ENCODE data around the gene SH3TC1.

The SH3TC1 gene

GRCh38 chr4:8280158-8280875, 81.2 kb downstream of the SH3TC1 start:
- no peak for DNase-seq

DNA sequence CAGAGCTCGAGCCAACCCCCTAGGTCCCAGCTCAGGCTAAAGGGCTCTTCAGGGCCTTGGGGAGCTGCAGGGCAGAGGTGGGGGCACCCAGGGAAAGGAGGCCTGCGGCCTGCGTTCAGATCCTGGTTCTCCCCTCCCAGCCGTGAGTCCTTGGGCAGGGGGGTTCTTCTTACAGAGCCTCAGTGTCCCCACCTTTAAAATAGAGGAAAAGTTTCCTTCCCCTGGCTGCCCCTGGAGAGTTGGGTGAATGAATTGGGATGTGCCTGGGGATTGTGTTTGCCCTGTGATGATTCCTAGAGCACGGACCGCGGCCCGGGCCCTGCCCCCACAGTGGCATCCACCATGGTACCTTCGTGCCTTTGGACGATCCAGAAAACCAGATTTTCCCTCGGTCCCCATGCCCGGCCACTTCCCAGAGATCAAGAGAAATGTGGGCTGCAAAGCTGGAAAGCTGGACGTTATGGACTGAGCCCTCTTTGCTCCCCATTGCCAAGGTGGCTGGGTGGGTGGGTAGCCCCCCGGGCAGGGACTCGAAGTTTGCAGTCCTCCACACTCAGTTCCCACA, 81.9 kb downstream of the SH3TC1 start:
- no peak for DNase-seq

- peak; percentile 37 for DNase-seq
These were observed 82.5 kb downstream of the SH3TC1 start for GRCh38 chr4:8281519-8282133.

GRCh38 chr4:8282134-8282641, 83.1 kb downstream of the SH3TC1 start:
- DNase-seq = no peak

DNA sequence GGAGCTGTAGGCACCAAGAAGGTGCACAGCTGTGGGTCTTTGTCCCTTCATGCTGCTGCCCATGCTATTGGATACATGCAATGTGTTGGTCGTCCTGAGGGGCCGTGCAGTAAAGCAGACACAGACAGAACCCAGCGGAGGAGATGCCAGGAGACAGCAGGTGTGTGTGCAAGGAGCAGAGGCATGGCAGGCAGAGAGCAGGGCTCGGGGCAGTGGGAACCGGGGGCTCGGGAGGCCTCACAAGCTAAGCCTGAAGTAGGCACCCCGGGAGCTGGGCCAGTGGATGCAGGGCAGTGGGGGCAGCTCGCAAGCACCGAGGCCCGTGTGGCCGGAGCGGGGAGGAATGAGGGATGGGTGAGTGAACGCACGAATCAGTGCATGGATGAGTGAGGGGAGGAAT, 83.7 kb downstream of the SH3TC1 start:
- no peak for DNase-seq

DNA sequence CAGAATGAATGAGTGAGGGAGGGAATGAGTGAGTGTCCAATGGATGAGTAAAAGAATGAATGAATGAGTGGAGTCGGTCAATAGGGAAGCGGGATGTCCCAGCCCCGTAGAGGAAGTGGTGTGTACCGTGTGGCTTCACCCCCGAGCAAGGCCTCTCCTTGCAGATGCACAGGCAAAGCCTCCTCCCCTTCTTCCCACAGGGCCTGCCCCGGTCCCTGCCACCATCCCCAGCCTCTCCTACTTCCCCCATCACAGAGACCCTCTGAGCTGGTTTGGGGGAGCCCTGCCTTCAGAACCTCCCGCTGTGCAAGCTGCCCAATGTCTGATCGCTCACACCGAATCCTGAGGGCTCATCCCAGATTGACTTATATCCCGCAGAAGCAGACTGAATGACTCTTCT, 84.1 kb downstream of the SH3TC1 start:
- DNase-seq = no peak

DNA sequence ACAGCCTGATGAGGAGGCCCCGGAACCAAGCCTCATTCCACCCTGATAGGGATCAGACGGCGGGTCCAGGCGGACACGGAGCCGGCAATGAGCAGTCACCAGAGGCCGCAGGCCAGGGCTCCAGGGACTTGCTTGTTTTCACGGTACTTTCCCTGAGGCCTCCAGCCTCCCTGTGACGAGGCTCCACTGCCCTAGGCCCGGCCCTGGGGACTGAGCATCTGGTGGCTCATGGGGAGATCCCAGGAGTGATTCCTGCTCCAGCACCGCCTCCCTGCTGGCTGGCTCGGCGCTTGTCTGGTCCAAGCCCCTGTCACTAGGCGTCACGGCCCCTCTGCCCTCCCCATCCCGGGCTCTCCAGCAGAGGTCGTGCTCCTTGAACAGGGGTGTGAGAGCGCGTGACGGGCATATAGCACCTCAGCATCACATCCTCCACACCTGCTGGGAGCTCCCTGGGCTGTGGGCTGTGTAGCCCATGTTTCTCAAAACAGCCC, 84.6 kb downstream of the SH3TC1 start:
- no peak for DNase-seq

DNA sequence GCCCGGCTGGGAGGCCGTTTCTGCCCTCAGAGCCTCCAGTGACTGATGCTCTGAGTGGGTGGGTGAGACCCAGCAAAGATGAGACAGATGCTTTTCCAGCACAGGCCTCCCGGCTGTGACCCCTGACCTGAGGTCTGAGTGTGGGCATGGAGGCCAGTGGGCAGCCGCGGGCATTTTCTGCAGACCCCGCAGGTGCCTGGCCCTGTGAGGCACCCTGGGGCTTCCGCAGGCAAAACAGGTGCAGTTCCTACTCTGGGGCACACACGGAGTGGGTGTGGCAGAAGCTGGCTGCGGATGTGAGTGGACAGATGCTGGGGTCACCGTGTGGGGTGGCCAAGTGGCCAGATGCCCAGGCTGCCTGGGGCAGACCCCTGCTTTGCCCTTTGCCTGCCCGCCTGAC, 85.3 kb downstream of the SH3TC1 start:
- DNase-seq = no peak

- no peak for DNase-seq
These were observed 86.3 kb downstream of the SH3TC1 start for GRCh38 chr4:8285143-8285975.

- DNase-seq = no peak
These were observed 87.1 kb downstream of the SH3TC1 start for GRCh38 chr4:8285976-8286718.

DNA sequence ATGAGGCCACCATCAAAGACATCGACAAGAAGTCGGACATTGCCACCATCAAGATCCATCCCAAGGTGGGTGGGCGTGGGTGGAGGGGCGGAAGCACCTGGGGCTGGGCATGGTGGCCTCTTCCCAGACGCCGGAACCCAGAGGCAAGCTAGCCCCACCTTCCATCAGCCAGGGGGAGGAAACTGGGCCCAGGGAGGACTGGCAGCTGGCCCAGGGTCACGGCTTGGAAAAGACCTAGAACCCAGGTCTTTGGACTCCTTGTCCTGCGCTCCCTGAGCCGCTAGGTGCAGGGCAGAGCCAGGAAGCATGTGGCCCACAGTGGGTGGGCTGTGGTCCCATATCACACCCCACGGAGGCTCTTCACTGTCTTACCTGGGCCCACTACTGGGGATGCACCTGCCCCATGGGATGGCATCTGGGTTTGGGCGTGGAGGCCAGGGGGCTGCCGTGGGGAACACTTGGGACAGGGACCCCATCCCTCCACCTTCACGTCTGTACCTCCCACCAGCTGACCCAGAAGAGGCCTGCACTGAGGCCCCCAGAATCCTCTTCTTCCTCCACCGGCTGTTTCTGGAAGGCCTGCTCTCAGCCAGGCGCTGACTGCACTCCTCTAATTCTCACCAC, 87.7 kb downstream of the SH3TC1 start:
- DNase-seq = no peak

DNA sequence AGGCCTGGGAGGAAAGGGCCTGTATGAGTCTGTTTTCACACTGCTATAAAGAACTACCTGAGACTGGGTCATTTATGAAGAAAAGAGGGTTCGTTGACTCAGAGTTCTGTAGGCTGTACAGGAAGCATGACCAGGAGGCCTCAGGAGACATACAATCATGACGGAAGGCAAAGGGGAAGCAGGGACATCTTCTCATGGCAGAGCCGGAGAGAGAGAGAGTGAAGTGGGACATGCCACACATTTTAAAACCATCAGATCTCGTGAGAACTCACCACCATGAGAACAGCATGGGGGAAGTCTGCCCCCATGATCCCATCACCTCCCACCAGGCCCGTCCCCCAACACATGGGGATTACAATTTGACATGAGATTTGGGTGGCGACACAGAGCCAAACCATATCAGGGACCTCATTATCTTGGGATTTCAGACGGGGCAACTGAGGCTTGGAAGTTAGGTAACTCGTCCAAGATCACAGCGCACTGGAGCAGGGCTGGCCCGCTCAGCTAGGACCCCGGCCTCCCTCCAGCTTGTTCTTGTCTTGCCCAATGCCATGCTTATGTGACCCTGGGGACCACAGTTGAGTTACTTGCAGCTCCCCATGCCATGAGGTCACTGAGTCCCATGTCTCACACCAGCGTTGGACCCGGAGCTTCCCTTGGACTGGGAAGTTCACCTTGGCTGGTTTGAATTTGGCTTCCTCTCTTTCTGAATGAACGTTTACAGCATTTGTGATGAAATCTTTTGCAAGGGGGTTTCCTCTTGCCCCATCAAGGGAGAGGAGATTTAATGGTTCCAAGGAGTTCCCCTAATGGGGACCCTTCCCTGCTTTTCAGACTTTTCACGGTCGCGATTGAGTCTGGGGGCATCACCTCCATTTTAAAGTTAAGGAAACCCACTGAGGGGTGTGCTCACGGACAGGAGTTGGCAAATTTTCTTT, 88.5 kb downstream of the SH3TC1 start:
- DNase-seq = no peak

- DNase-seq = no peak
These were observed 90.2 kb downstream of the SH3TC1 start for GRCh38 chr4:8289151-8289750.

DNA sequence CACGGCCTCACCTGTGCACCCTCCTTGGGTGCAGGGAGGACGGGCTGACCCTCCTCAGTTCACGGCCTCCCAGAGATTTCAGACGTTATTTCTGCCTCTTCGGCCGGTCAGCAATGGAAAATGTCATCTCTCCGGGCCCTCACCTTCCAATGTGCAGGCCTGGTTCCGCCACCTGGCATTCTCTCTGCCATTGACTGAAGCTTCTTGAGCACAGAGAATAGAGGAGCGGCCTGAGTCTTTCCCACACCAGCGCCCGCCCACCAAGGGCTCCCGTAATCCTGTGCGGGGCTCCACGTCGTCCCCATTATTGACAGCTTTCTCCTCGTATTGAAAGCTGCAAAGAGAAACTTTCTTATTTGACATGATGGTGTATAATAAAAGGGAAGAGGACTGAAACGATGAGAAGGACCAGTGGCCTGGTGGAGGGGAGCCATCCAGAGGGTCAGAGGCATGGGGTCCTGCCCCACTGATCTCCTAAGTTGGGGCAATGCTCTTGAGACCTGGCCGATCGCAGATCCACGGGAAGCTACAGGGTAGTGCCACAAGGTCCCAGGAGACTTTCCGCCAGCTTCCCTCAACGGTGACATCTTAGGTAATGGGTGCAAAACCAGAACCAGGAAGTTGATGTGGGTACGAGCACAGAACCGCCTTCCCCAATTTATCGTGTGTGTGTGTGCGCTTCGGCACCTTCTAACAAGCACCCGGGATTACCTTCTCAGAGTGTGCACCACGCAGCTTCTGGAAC, 91.0 kb downstream of the SH3TC1 start:
- no peak for DNase-seq

DNA sequence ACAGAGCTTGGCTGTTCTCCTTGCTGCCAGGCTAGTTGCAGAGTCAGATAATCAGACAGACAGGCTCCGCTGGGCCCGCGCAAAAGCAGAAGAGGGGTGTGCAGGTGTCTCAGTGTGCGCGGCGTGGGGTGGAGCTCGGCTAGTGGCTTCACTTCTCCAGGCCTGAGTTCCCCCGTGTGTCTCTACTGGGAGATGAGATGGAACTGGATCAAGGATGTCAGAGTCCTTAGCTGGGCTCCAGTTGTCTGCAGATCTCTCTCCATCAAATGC, 91.5 kb downstream of the SH3TC1 start:
- no peak for DNase-seq
